ENCODE measurements around the gene DNASE1L3.

DNA sequence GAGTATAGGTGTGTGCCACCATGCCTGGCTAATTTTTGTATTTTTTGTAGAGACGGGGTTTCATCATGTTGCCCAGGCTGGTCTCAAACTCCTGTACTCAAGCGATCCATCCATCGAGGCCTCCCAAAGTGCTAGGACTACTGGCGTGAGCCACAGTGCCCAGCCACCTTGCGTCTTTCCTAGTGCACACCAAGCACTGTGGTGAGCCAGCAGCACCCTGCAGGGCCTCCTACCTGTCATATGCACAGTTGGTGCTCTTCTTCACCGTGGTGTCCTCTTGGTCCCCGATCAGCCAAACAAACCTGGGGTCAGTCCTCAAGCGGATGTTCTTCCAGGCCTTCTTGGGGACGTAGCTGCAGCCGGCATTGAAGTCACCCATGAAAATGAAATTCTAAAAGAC is 13.2 kb downstream of the DNASE1L3 start:
- TF ChIP-seq, protein P1, sequence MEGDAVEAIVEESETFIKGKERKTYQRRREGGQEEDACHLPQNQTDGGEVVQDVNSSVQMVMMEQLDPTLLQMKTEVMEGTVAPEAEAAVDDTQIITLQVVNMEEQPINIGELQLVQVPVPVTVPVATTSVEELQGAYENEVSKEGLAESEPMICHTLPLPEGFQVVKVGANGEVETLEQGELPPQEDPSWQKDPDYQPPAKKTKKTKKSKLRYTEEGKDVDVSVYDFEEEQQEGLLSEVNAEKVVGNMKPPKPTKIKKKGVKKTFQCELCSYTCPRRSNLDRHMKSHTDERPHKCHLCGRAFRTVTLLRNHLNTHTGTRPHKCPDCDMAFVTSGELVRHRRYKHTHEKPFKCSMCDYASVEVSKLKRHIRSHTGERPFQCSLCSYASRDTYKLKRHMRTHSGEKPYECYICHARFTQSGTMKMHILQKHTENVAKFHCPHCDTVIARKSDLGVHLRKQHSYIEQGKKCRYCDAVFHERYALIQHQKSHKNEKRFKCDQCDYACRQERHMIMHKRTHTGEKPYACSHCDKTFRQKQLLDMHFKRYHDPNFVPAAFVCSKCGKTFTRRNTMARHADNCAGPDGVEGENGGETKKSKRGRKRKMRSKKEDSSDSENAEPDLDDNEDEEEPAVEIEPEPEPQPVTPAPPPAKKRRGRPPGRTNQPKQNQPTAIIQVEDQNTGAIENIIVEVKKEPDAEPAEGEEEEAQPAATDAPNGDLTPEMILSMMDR (IDR thresholded peaks at IDR 0.05; ENCODE audit: insufficient read depth, low read length, poor library complexity, severe bottlenecking) = no peak
- TF ChIP-seq EZH2phosphoT487 (conservative IDR thresholded peaks at IDR 0.05; ENCODE audit: low read length) = no peak
